NCI-H2196 treated with DMSO at 0.1 percent for 48 hours (cell line): ENCODE data around the gene BCKDK.
"Not testable (repeated sequence)": the region's sequence is repeated elsewhere in the genome, so short reads cannot be mapped to it uniquely, and the experiment has no call there.

ENCODE experiments used
- DNase-seq: peaks from one replicate; lab custom pipeline; 2025; ENCODE audit not compliant: unreplicated experiment; lab: John Stamatoyannopoulos, UW

Gene BCKDK

GRCh38 chr16:31120129-31120528 is 11.9 kb downstream of the BCKDK start:
- no peak for DNase-seq

GRCh38 chr16:31125844-31126243 is 17.7 kb downstream of the BCKDK start:
- no peak for DNase-seq

GRCh38 chr16:31127182-31127581 is 19.0 kb downstream of the BCKDK start:
- no peak for DNase-seq

- DNase-seq, result no peak
Measured at GRCh38 chr16:31128711-31129567, 20.8 kb downstream of the BCKDK start.

GRCh38 chr16:31129568-31130335 is 21.6 kb downstream of the BCKDK start:
- DNase-seq, result no peak

GRCh38 chr16:31130336-31130891 is 22.2 kb downstream of the BCKDK start:
- peak; percentile 46 for DNase-seq

- peak; percentile 67 for DNase-seq
Measured at GRCh38 chr16:31130899-31131298, 22.7 kb downstream of the BCKDK start.

- DNase-seq, result no peak
Measured at GRCh38 chr16:31131416-31131815, 23.2 kb downstream of the BCKDK start.

GRCh38 chr16:31131841-31132271 is 23.7 kb downstream of the BCKDK start:
- DNase-seq, result no peak

- DNase-seq, result no peak
Measured at GRCh38 chr16:31132303-31132979, 24.3 kb downstream of the BCKDK start.

- DNase-seq, result no peak
Measured at GRCh38 chr16:31133046-31133501, 24.9 kb downstream of the BCKDK start.

- DNase-seq, result no peak
Measured at GRCh38 chr16:31134091-31134571, 25.9 kb downstream of the BCKDK start.

GRCh38 chr16:31134625-31135534 is 26.7 kb downstream of the BCKDK start:
- peak; percentile 24 for DNase-seq

- DNase-seq, result peak; percentile 24
Measured at GRCh38 chr16:31135535-31136286, 27.5 kb downstream of the BCKDK start, which contains the start of gene PRSS8. Gene PRSS8, minus strand, starts transcription at chr16:31135727. Its CDS starts 229 bp downstream, at chr16:31135498.

- DNase-seq, result no peak
Measured at GRCh38 chr16:31136287-31136662, 28.1 kb downstream of the BCKDK start.

GRCh38 chr16:31136822-31137499 is 28.8 kb downstream of the BCKDK start:
- DNase-seq, result not testable (repeated sequence)

- DNase-seq, result no peak
Measured at GRCh38 chr16:31138621-31139578, 30.7 kb downstream of the BCKDK start.
